Transverse colon (tissue), 4 donors: Measurements from ENCODE around the gene LRIG1. TPM values are rescaled to one million over a fixed set of nuclear protein-coding genes. Genes with fewer than 3 reads are reported as not detected.

Experiments
- DNase-seq: peaks from one replicate; pipeline ENCODE4 v3.0.0-alpha.2; 2019
- H3K27ac ChIP-seq, 4 donors: fragments of 200-600 bp; sonication (generic); 2 replicates each; pipeline ENCODE4 v1.5.1; 2016 to 2018; ENCODE audit warnings: inconsistent platforms in 4 of 4
- H3K27me3 ChIP-seq: fragments of 200-600 bp; sonication (generic); 2 replicates; pipeline ENCODE4 v1.5.1; 2017; ENCODE audit warnings: inconsistent platforms
- H3K36me3 ChIP-seq, 4 donors: fragments of 200-600 bp; sonication (generic); 2 replicates each; pipeline ENCODE4 v1.5.1; 2017 to 2019; ENCODE audit warnings: inconsistent platforms in 4 of 4
- H3K4me1 ChIP-seq, 4 donors: fragments of 200-600 bp; sonication (generic); 2 replicates each; pipeline ENCODE4 v1.5.1; 2017 to 2020; ENCODE audit warnings: inconsistent platforms in 4 of 4
- H3K4me3 ChIP-seq, 4 donors: fragments of 200-600 bp; sonication (generic); 1 replicate in 1 of 4; 2 replicates in 3 of 4; pipeline versions ENCODE4 v1.5.1 to v1.6.1; 2017 to 2019; ENCODE audit warnings: inconsistent platforms in 4 of 4
- H3K9me3 ChIP-seq, 2 donors: fragments of 200-600 bp; sonication (generic); 2 replicates each; pipeline ENCODE4 v1.5.1; 2017 to 2019; ENCODE audit warnings: inconsistent platforms in 2 of 2
- EP300 ChIP-seq: sonication (generic); formaldehyde crosslinking; IDR thresholded peaks from one replicate; pipeline ENCODE4 v1.6.1; 2017; ENCODE audit warnings: antibody characterized with exemption, low read depth
- POLR2A ChIP-seq: fragments of 450-650 bp; IDR thresholded peaks from one replicate; pipeline ENCODE4 v1.6.1; 2016; ENCODE audit warnings: antibody characterized with exemption, mild to moderate bottlenecking, moderate library complexity
- POLR2AphosphoS5 ChIP-seq, 3 donors: sonication (generic); formaldehyde crosslinking; IDR thresholded peaks; one replicate each; pipeline ENCODE4 v1.6.1; 2016; ENCODE audit warnings: antibody characterized with exemption in 3 of 3
- WGBS, 2 donors: methylation state at CpG; one replicate each; pipeline ENCODE4 v1.1.5; 2018; ENCODE audit warnings: low coverage in 1 of 2; 5-methylcytosine and 5-hydroxymethylcytosine counted together
- in situ Hi-C, 4 donors: fragments of 200-750 bp; cut with MboI; loops; one replicate each; pipeline versions ENCODE4 v1.15.0 to v1.15.1; 2017; ENCODE audit warnings: low sequenced_read_pairs in 3 of 4, low pct_ligation_motif_present in 1 of 4, low pct_unique_long_range_greater_than_20kb in 1 of 4
- intact Hi-C: fragments of 100-400 bp; cut with DNase I; formaldehyde crosslinking; loops from one replicate; pipeline ENCODE4 v1.15.1; 2023; ENCODE audit warnings: low total_unique reads
- total RNA-seq, 4 donors: library from RNA; depleted of rRNA; stranded (reverse); fragments of >200 nt; gene quantifications; one replicate each; pipeline ENCODE4 v1.1.0, GENCODE V29; 2016
- TF ChIP-seq, protein P1 (sequence below), 5 experiments: fragments of 200-600 bp in 3 of 5; fragments of 450-650 bp in 2 of 5; sonication (generic) in 3 of 5; IDR thresholded peaks; 1 replicate in 2 of 5; 2 replicates in 3 of 5; pipeline ENCODE4 v1.5.1; 2016 to 2017; ENCODE audit warnings: antibody characterized with exemption in 5 of 5, inconsistent platforms in 3 of 5, mild to moderate bottlenecking in 2 of 5, moderate library complexity in 1 of 5

The LRIG1 gene
- total RNA-seq, 4 donors from 2014 or later, result 67.2 to 87.6 (median 79.3) TPM

DNA sequence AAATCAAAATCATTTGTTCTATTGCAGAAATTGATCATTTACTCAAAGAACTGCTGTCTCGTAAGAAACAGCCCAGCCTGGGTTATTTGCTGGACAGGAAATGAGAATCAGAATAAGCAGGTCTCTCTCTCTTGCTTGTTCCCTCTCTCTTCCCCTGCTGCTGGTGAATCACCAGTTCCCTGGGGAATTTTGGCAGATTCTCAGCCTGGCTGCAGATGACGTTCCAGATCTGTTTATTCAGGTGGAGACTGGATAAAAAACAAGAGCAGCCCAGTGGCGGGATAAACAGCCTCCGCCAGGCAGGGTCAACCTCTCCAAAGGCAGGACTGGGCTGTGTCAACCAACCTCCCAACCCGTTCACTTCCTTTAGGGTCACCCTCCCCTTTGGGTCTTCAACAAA, 72.1 kb downstream of the LRIG1 start:
- TF ChIP-seq, protein P1, sequence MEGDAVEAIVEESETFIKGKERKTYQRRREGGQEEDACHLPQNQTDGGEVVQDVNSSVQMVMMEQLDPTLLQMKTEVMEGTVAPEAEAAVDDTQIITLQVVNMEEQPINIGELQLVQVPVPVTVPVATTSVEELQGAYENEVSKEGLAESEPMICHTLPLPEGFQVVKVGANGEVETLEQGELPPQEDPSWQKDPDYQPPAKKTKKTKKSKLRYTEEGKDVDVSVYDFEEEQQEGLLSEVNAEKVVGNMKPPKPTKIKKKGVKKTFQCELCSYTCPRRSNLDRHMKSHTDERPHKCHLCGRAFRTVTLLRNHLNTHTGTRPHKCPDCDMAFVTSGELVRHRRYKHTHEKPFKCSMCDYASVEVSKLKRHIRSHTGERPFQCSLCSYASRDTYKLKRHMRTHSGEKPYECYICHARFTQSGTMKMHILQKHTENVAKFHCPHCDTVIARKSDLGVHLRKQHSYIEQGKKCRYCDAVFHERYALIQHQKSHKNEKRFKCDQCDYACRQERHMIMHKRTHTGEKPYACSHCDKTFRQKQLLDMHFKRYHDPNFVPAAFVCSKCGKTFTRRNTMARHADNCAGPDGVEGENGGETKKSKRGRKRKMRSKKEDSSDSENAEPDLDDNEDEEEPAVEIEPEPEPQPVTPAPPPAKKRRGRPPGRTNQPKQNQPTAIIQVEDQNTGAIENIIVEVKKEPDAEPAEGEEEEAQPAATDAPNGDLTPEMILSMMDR (IDR thresholded peaks at IDR 0.05), result no peak
- TF ChIP-seq POLR2A (no peak), EP300 (no peak), POLR2AphosphoS5 (IDR thresholded peaks at IDR 0.05) (peak in 2 of 3 donors; percentile 52 to 59)
- intact Hi-C loops (no loop called here), in situ Hi-C loops (no loop called here)
- WGBS, 2 donors, result 27 to 29% methylated on average over 1 to 5 of the region's 5 CpGs
- peak; percentile 66 for DNase-seq
- H3K4me1 ChIP-seq, result peaks cover 7 to 56% (median 32%) of the 10 kb centered on the region in 4 donors
- peak overlapping the region; percentile 59 to 87 (median 76) for H3K27ac ChIP-seq
- H3K36me3 ChIP-seq, result no peaks in the 10 kb centered on the region
- no peaks in the 10 kb centered on the region for H3K9me3 ChIP-seq
- H3K4me3 ChIP-seq, result no peak overlapping the region
- no peaks in the 10 kb centered on the region for H3K27me3 ChIP-seq

DNA sequence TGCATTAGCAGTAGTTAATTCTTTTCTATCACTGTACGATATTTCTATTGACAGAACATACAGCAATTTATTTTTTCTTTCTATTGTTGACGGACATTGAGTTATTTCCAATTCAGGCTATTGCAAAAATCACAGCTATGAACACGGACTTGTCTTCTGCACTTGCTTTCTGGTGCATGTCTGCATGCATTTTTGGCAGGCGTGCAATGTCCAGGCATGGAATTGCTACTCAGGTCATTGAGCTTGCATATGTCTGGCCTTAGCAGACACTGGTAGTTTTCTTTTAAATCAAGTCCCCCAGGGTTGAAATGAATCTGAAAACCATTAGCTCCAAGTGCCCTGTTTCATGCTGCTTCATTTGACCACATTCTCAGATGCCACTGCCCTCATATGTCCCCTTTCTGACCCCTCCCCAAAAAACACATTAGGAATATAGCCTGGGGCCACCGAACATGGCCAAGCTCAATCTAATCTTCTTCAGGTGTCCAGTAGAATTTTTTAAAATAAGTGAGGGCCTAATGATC, 72.8 kb downstream of the LRIG1 start:
- Histone ChIP-seq H3K9me3 (no peaks in the 10 kb centered on the region), H3K36me3 (no peaks in the 10 kb centered on the region), H3K27me3 (no peaks in the 10 kb centered on the region), H3K4me3 (no peak overlapping the region), H3K4me1 (peaks cover 5 to 51% (median 26%) of the 10 kb centered on the region in 4 donors), H3K27ac (peak overlapping the region; percentile 59 to 87 (median 76))
- TF ChIP-seq EP300 (no peak), POLR2A (no peak), POLR2AphosphoS5 (IDR thresholded peaks at IDR 0.05) (peak in 1 of 3 donors; percentile 10)
- TF ChIP-seq, protein P1 (IDR thresholded peaks at IDR 0.05), result no peak
- intact Hi-C loops (no loop called here), in situ Hi-C loops (no loop called here)
- 69 to 71% methylated on average over 4 to 5 of the region's 5 CpGs for WGBS, 2 donors
- no peak for DNase-seq

GRCh38 chr3:66427352-66427751, 73.5 kb downstream of the LRIG1 start:
- H3K9me3 ChIP-seq, result no peaks in the 10 kb centered on the region
- peak overlapping the region; percentile 13 to 87 (median 76) for H3K27ac ChIP-seq
- no peak for DNase-seq
- WGBS, 2 donors, result 94 to 100% methylated on average over 1 to 3 of the region's 3 CpGs
- H3K27me3 ChIP-seq, result no peaks in the 10 kb centered on the region
- H3K4me3 ChIP-seq, result no peak overlapping the region
- H3K4me1 ChIP-seq, result peaks cover 5 to 47% (median 24%) of the 10 kb centered on the region in 4 donors
- TF ChIP-seq, protein P1 (IDR thresholded peaks at IDR 0.05), result no peak
- TF ChIP-seq EP300 (no peak), POLR2A (no peak), POLR2AphosphoS5 (IDR thresholded peaks at IDR 0.05) (no peak)
- no peaks in the 10 kb centered on the region for H3K36me3 ChIP-seq
- in situ Hi-C loops (no loop called here), intact Hi-C loops (no loop called here)

DNA sequence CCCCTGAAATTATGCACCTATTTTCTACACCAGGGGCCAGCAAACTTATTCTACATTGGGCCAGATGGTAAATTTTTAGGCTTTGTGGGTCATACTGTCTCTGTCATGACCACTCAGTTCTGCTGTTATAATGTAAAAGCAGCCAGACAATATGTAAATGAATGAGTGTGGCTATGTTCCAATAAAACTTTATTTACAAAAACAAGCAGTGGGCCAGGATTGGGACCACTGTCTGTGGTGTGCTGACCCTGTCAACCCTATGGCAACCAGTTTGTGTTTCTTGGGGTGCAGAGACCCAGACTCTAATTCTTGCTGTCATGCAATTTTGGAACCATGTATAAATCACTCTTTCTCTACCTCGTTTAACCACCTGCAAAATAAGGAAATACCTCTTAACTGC, 74.7 kb downstream of the LRIG1 start:
- Histone ChIP-seq H3K27ac (peak overlapping the region; percentile 13 to 87 (median 76)), H3K9me3 (no peaks in the 10 kb centered on the region), H3K36me3 (no peaks in the 10 kb centered on the region), H3K4me3 (no peak overlapping the region), H3K27me3 (no peaks in the 10 kb centered on the region), H3K4me1 (peaks cover 5 to 47% (median 23%) of the 10 kb centered on the region in 4 donors)
- WGBS, 2 donors, result 48% methylated on average over 1 of the region's 1 CpG; no CpG with 5 or more reads in 1 of the 2 donors
- DNase-seq, result no peak
- intact Hi-C loops, result no loop called here
- TF ChIP-seq, protein P1 (IDR thresholded peaks at IDR 0.05), result no peak
- no peak for TF ChIP-seq EP300
- no peak for TF ChIP-seq POLR2A
- no peak for TF ChIP-seq POLR2AphosphoS5 (IDR thresholded peaks at IDR 0.05)
- in situ Hi-C loops, result no loop called here
